ENCODE measurements around the gene IL1RAPL1.

GRCh38 chrX:29067351-29067750, 480.1 kb downstream of the IL1RAPL1 start:
- TF ChIP-seq CTCF (conservative IDR thresholded peaks at IDR 0.05): no peak
- no peak for TF ChIP-seq ZFX (IDR thresholded peaks at IDR 0.05)

Measured in C4-2B (cell line).